H9 (cell line): Measurements from ENCODE around the gene MAST4. TPM values are rescaled to one million over a fixed set of nuclear protein-coding genes. Genes with fewer than 3 reads are reported as not detected.

Experiments used
- DNase-seq: peaks from one replicate; pipeline ENCODE4 v3.0.0-alpha.2; 2017
- H2AFZ ChIP-seq: one replicate; pipeline ENCODE4 v1.6.1; 2013; ENCODE audit warnings: mild to moderate bottlenecking, low read length, control low read depth, moderate library complexity
- H2AK5ac ChIP-seq: 2 replicates; pipeline ENCODE4 v1.6.1; 2013; ENCODE audit warnings: low read length, control low read depth, mixed read lengths; ENCODE audit not compliant: insufficient read length
- H2BK120ac ChIP-seq: one replicate; pipeline ENCODE4 v1.6.1; 2013; ENCODE audit warnings: low read depth, mild to moderate bottlenecking, low read length, control low read depth, inconsistent platforms; ENCODE audit not compliant: poor library complexity, severe bottlenecking
- H2BK12ac ChIP-seq: 2 replicates; pipeline ENCODE4 v1.6.1; 2013; ENCODE audit warnings: low read length, control low read depth, mixed read lengths, low read depth; ENCODE audit not compliant: insufficient read length
- H2BK15ac ChIP-seq: 2 replicates; pipeline ENCODE4 v1.6.1; 2013; ENCODE audit warnings: low read depth, low read length, control low read depth
- H2BK20ac ChIP-seq: one replicate; pipeline ENCODE4 v1.6.1; 2013; ENCODE audit warnings: low read depth, mild to moderate bottlenecking, low read length, control low read depth, inconsistent platforms; ENCODE audit not compliant: poor library complexity, severe bottlenecking
- H2BK5ac ChIP-seq: 2 replicates; pipeline ENCODE4 v1.6.1; 2013; ENCODE audit warnings: low read length, control low read depth, mixed read lengths; ENCODE audit not compliant: insufficient read length
- H3K14ac ChIP-seq: 2 replicates; pipeline ENCODE4 v1.6.1; 2013; ENCODE audit warnings: low read length, control low read depth; ENCODE audit not compliant: insufficient read depth
- H3K18ac ChIP-seq: 2 replicates; pipeline ENCODE4 v1.6.1; 2013; ENCODE audit warnings: low read depth, mild to moderate bottlenecking, mixed read lengths, low read length, control low read depth; ENCODE audit not compliant: insufficient read length
- H3K23ac ChIP-seq: 2 replicates; pipeline ENCODE4 v1.6.1; 2013; ENCODE audit warnings: low read length, control low read depth, mixed read lengths, low read depth; ENCODE audit not compliant: insufficient read length
- H3K23me2 ChIP-seq: 2 replicates; pipeline ENCODE4 v1.6.1; 2013; ENCODE audit warnings: low read depth, mild to moderate bottlenecking, mixed read lengths, low read length, control low read depth; ENCODE audit not compliant: insufficient read length, poor library complexity, severe bottlenecking
- H3K27ac ChIP-seq: 2 replicates; pipeline ENCODE4 v1.5.1; 2013; ENCODE audit warnings: low read length, control low read depth, mixed read lengths, low read depth; ENCODE audit not compliant: insufficient read length
- H3K27me3 ChIP-seq: 2 replicates; pipeline ENCODE4 v1.6.1; 2013; ENCODE audit warnings: low read length, control low read depth, inconsistent platforms; ENCODE audit not compliant: insufficient read depth
- H3K4ac ChIP-seq: 2 replicates; pipeline ENCODE4 v1.6.1; 2013; ENCODE audit warnings: low read depth, mild to moderate bottlenecking, control low read depth, inconsistent platforms, low read length, moderate library complexity
- H3K4me1 ChIP-seq: 2 replicates; pipeline ENCODE4 v1.6.1; 2013; ENCODE audit warnings: low read length, control low read depth, inconsistent platforms; ENCODE audit not compliant: insufficient read depth
- H3K4me2 ChIP-seq: 2 replicates; pipeline ENCODE4 v1.6.1; 2013; ENCODE audit warnings: low read length, control low read depth, mixed read lengths; ENCODE audit not compliant: insufficient read length, insufficient read depth
- H3K56ac ChIP-seq: 2 replicates; pipeline ENCODE4 v1.6.1; 2013; ENCODE audit warnings: low read depth, mild to moderate bottlenecking, mixed read lengths, low read length, control low read depth; ENCODE audit not compliant: insufficient read length
- H3K79me1 ChIP-seq: 2 replicates; pipeline ENCODE4 v1.6.1; 2013; ENCODE audit warnings: low read depth, mild to moderate bottlenecking, moderate library complexity, low read length, control low read depth, inconsistent platforms; ENCODE audit not compliant: insufficient read depth, poor library complexity, severe bottlenecking
- H3K79me2 ChIP-seq: 2 replicates; pipeline ENCODE4 v1.6.1; 2013; ENCODE audit warnings: low read length, control low read depth, inconsistent platforms; ENCODE audit not compliant: insufficient read depth
- H3K9ac ChIP-seq: 2 replicates; pipeline ENCODE4 v1.6.1; 2013; ENCODE audit warnings: low read length, control low read depth, mixed read lengths; ENCODE audit not compliant: insufficient read length; ENCODE audit errors: extremely low read depth
- H3K9me3 ChIP-seq: one replicate; pipeline ENCODE4 v1.6.1; 2013; ENCODE audit warnings: low read depth, low read length, inconsistent platforms; ENCODE audit not compliant: control insufficient read depth
- H3T11ph ChIP-seq: one replicate; pipeline ENCODE4 v1.6.1; 2013; ENCODE audit warnings: mild to moderate bottlenecking, low read length, control low read depth, inconsistent platforms
- H4K20me1 ChIP-seq: one replicate; pipeline ENCODE4 v1.6.1; 2013; ENCODE audit not compliant: control insufficient read depth, insufficient read length, insufficient read depth
- H4K5ac ChIP-seq: 2 replicates; pipeline ENCODE4 v1.6.1; 2013; ENCODE audit warnings: low read depth, mild to moderate bottlenecking, mixed read lengths, low read length, control low read depth; ENCODE audit not compliant: insufficient read length
- H4K8ac ChIP-seq: replicated peaks from 2 replicates; pipeline ENCODE4 v1.6.1; 2013; ENCODE audit warnings: low read length, control low read depth, mixed read lengths, low read depth; ENCODE audit not compliant: insufficient read length
- H4K91ac ChIP-seq: 2 replicates; pipeline ENCODE4 v1.6.1; 2013; ENCODE audit warnings: low read depth, mild to moderate bottlenecking, moderate library complexity, mixed read lengths, low read length, control low read depth; ENCODE audit not compliant: insufficient read length
- H3K27ac Mint-ChIP-seq, 3 experiments: 2 replicates in 2 of 3; 3 replicates in 1 of 3; pipeline ENCODE4 v1.8.0; 2020 to 2021; ENCODE audit warnings: mixed read lengths in 3 of 3, mild to moderate bottlenecking in 1 of 3, moderate library complexity in 1 of 3
- H3K27me3 Mint-ChIP-seq: 2 replicates; pipeline ENCODE4 v1.8.0; 2021; ENCODE audit warnings: low read depth, mild to moderate bottlenecking, moderate library complexity, mixed read lengths
- H3K36me3 Mint-ChIP-seq, 3 experiments: 2 replicates in 2 of 3; 3 replicates in 1 of 3; pipeline ENCODE4 v1.8.0; 2020 to 2021; ENCODE audit warnings: low read depth in 3 of 3, mixed read lengths in 3 of 3; ENCODE audit not compliant: insufficient read depth in 1 of 3
- H3K4me1 Mint-ChIP-seq, 2 experiments: 2 replicates each; pipeline ENCODE4 v1.8.0; 2020; ENCODE audit warnings: mixed read lengths in 2 of 2
- H3K4me3 Mint-ChIP-seq, 2 experiments: 2 replicates in 1 of 2; 3 replicates in 1 of 2; pipeline ENCODE4 v1.8.0; 2020 to 2021; ENCODE audit warnings: mild to moderate bottlenecking in 2 of 2, mixed read lengths in 2 of 2, moderate library complexity in 1 of 2
- H3K9me3 Mint-ChIP-seq, 2 experiments: 2 replicates in 1 of 2; 3 replicates in 1 of 2; pipeline ENCODE4 v1.8.0; 2020; ENCODE audit warnings: mild to moderate bottlenecking in 2 of 2, mixed read lengths in 2 of 2, moderate library complexity in 1 of 2
- WGBS: extraction: QIAGEN DNeasy Blood & Tissue Kit; methylation state at CpG from one replicate; pipeline ENCODE4 v1.1.7; 2013; ENCODE audit warnings: missing lambda C conversion rate, low lambda C conversion rate, mixed read lengths; ENCODE audit not compliant: insufficient read length; ENCODE audit errors: extremely low coverage; 5-methylcytosine and 5-hydroxymethylcytosine counted together
- total RNA-seq: library from RNA; stranded (reverse); gene quantifications from 2 replicates; pipeline ENCODE4 v1.2.1, GENCODE V29; 2021
- TF ChIP-seq, protein P1 (sequence below): fragments of 200-600 bp; sonication (generic); conservative IDR thresholded peaks from 3 replicates; pipeline ENCODE4 v1.8.0; 2021; ENCODE audit warnings: antibody characterized with exemption, mild to moderate bottlenecking

Gene MAST4
- total RNA-seq, 1 experiment from 2014 or later = 3.7 TPM

DNA sequence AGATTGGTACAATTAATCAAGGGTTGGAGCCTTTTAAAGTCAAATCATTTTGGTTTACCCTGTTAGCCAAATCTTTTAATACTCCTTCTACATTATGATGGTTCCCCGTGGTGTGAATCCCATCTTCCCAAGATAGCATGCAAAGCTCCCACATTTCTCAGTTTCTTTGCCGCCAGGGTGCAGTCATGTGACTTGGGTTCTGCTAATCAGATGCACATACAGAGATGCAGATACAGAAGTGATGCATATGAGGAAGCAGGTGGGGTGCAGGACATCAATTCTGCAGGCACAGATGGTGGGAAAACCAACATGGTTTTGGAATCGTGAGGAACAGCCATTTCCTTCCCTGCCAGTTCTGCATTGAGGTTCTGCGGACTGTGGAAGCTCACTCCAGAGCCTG lies 8.4 kb upstream of the MAST4 start:
- Histone ChIP-seq H3K9me3 (no peaks in the 10 kb centered on the region), H3K4me2 (no peak overlapping the region), H3K79me2 (no peaks in the 10 kb centered on the region), H2AFZ (no peak overlapping the region), H3K4ac (no peak overlapping the region), H2BK120ac (no peak overlapping the region), H2BK5ac (no peak overlapping the region), H3K9ac (no peak overlapping the region), H3T11ph (no peak overlapping the region), H3K79me1 (no peaks in the 10 kb centered on the region), H4K91ac (no peak overlapping the region), H4K20me1 (no peaks in the 10 kb centered on the region), H3K18ac (no peak overlapping the region), H2BK15ac (no peak overlapping the region), H4K5ac (no peak overlapping the region), H3K23ac (no peak overlapping the region), H2AK5ac (no peak overlapping the region), H3K14ac (no peak overlapping the region), H3K27ac (no peak overlapping the region), H3K23me2 (no peaks in the 10 kb centered on the region), H2BK20ac (no peak overlapping the region), H2BK12ac (no peak overlapping the region), H3K4me1 (no peaks in the 10 kb centered on the region), H3K56ac (no peak overlapping the region), H3K27me3 (no peaks in the 10 kb centered on the region), H4K8ac (no peak overlapping the region)
- H3K4me1 Mint-ChIP-seq = peaks cover 2 to 5% of the 10 kb centered on the region in 2 experiments; a peak in 1 of 4 replicates
- TF ChIP-seq, protein P1, sequence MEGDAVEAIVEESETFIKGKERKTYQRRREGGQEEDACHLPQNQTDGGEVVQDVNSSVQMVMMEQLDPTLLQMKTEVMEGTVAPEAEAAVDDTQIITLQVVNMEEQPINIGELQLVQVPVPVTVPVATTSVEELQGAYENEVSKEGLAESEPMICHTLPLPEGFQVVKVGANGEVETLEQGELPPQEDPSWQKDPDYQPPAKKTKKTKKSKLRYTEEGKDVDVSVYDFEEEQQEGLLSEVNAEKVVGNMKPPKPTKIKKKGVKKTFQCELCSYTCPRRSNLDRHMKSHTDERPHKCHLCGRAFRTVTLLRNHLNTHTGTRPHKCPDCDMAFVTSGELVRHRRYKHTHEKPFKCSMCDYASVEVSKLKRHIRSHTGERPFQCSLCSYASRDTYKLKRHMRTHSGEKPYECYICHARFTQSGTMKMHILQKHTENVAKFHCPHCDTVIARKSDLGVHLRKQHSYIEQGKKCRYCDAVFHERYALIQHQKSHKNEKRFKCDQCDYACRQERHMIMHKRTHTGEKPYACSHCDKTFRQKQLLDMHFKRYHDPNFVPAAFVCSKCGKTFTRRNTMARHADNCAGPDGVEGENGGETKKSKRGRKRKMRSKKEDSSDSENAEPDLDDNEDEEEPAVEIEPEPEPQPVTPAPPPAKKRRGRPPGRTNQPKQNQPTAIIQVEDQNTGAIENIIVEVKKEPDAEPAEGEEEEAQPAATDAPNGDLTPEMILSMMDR = no peak
- no peaks in the 10 kb centered on the region for H3K36me3 Mint-ChIP-seq
- no peak overlapping the region for H3K27ac Mint-ChIP-seq
- no peak for DNase-seq
- no peak overlapping the region for H3K4me3 Mint-ChIP-seq
- peaks cover 23% of the 10 kb centered on the region for H3K27me3 Mint-ChIP-seq
- no peaks in the 10 kb centered on the region for H3K9me3 Mint-ChIP-seq
- no CpG with 5 or more reads among the region's 4 CpGs for WGBS
